Measurements from ENCODE around the gene PRKD1. TPM values are rescaled to one million over a fixed set of nuclear protein-coding genes. Genes with fewer than 3 reads are reported as not detected.

The PRKD1 gene
- total and polyA plus RNA-seq, 2 of the 13 experiments (the other 11 are each of a cell fraction or from before 2014, with no cell fraction given), result 0.22 to 1.3 TPM

DNA sequence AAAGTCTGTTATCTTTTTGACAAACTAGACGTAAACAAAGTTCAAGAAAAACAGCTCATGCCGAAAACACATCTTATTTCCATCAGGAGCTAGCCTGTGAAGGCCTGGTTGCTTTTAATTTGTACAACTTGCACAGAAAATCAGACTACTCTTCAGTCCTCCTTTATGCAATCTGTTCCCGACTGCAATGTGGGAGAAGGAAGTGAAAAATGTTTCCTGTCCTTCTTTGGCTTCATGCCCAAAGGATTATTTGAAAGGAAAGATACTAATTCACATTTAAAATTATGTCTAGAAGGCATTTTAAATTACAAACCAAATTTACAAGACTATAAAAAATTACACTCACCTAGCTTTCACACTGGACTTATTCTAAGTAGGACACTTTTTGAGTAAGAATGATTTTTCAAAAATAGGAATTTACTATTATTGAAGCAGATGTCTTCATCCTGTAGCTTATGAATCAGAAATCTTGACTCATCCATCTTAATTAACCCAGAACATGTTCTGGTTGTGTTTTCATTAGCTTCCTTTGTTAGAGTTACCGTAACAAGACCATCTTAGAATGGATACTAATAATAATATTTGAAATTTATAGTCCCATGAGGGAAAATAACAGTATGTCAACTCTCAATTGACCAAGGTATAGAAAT, 272.6 kb downstream of the PRKD1 start (continued):
- TF ChIP-seq, protein P1, sequence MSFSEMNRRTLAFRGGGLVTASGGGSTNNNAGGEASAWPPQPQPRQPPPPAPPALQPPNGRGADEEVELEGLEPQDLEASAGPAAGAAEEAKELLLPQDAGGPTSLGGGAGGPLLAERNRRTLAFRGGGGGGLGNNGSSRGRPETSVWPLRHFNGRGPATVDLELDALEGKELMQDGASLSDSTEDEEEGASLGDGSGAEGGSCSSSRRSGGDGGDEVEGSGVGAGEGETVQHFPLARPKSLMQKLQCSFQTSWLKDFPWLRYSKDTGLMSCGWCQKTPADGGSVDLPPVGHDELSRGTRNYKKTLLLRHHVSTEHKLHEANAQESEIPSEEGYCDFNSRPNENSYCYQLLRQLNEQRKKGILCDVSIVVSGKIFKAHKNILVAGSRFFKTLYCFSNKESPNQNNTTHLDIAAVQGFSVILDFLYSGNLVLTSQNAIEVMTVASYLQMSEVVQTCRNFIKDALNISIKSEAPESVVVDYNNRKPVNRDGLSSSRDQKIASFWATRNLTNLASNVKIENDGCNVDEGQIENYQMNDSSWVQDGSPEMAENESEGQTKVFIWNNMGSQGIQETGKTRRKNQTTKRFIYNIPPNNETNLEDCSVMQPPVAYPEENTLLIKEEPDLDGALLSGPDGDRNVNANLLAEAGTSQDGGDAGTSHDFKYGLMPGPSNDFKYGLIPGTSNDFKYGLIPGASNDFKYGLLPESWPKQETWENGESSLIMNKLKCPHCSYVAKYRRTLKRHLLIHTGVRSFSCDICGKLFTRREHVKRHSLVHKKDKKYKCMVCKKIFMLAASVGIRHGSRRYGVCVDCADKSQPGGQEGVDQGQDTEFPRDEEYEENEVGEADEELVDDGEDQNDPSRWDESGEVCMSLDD (CRISPR knock-in tag; IDR thresholded peaks at IDR 0.05; ENCODE audit: borderline replicate concordance), result no peak
- TF ChIP-seq NR3C1 (CRISPR knock-in tag; IDR thresholded peaks at IDR 0.05) (no peak), ZNF569 (CRISPR knock-in tag; IDR thresholded peaks at IDR 0.05; ENCODE audit: borderline replicate concordance) (no peak)

DNA sequence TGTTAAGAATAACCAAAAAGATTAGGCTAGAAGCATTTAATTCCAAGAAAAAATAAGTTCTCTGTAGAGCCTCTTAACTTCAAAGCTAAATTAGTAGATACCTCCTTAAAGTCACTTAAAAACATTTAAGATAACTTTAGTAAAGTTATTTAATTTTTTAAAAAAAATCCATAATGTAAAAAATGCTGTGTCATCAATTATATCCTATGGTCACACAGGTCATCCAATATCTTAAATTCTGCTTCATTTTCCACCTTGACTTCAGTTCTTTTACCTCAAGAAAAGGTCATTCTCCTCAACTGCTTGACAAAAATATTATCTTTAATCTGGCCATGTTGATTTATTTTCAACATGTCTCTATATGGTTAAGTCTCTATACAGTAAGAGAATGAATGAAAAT, 274.3 kb downstream of the PRKD1 start:
- TF ChIP-seq, protein P2, sequence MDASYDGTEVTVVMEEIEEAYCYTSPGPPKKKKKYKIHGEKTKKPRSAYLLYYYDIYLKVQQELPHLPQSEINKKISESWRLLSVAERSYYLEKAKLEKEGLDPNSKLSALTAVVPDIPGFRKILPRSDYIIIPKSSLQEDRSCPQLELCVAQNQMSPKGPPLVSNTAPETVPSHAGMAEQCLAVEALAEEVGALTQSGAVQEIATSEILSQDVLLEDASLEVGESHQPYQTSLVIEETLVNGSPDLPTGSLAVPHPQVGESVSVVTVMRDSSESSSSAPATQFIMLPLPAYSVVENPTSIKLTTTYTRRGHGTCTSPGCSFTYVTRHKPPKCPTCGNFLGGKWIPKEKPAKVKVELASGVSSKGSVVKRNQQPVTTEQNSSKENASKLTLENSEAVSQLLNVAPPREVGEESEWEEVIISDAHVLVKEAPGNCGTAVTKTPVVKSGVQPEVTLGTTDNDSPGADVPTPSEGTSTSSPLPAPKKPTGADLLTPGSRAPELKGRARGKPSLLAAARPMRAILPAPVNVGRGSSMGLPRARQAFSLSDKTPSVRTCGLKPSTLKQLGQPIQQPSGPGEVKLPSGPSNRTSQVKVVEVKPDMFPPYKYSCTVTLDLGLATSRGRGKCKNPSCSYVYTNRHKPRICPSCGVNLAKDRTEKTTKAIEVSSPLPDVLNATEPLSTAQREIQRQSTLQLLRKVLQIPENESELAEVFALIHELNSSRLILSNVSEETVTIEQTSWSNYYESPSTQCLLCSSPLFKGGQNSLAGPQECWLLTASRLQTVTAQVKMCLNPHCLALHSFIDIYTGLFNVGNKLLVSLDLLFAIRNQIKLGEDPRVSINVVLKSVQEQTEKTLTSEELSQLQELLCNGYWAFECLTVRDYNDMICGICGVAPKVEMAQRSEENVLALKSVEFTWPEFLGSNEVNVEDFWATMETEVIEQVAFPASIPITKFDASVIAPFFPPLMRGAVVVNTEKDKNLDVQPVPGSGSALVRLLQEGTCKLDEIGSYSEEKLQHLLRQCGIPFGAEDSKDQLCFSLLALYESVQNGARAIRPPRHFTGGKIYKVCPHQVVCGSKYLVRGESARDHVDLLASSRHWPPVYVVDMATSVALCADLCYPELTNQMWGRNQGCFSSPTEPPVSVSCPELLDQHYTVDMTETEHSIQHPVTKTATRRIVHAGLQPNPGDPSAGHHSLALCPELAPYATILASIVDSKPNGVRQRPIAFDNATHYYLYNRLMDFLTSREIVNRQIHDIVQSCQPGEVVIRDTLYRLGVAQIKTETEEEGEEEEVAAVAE (CRISPR knock-in tag; IDR thresholded peaks at IDR 0.05; ENCODE audit: borderline replicate concordance), result no peak
- TF ChIP-seq MAFK (conservative IDR thresholded peaks at IDR 0.05 in 1 of 2, IDR thresholded peaks at IDR 0.05 in 1 of 2; ENCODE audit: low read length in 2 of 2), result peak; percentile 99 to 100
- no peak for TF ChIP-seq RFXANK (CRISPR knock-in tag; IDR thresholded peaks at IDR 0.05)
- TF ChIP-seq ZNF484 (CRISPR knock-in tag; IDR thresholded peaks at IDR 0.05; ENCODE audit: borderline replicate concordance, low read depth), result no peak
- peak; percentile 47; the same call in 1 of the 2 replicates for TF ChIP-seq NFE2L2 (IDR thresholded peaks at IDR 0.05; ENCODE audit: low read length)
- TF ChIP-seq MAFF (IDR thresholded peaks at IDR 0.05; ENCODE audit: low read depth, low read length), result peak; percentile 100
- DNase-seq (ENCODE audit: low spot score) (no peak), FAIRE-seq (no peak), ATAC-seq (no peak)
- no peaks in the 10 kb centered on the region for H3K27me3 ChIP-seq (ENCODE audit: control insufficient read depth in 1 of 2, insufficient read depth in 2 of 2, low read length in 2 of 2)
- no peaks in the 10 kb centered on the region for H3K79me2 ChIP-seq (ENCODE audit: insufficient read depth, low read length)
- POLR2A ChIA-PET, result no interaction called here
- no peaks in the 10 kb centered on the region for H3K4me1 ChIP-seq (ENCODE audit: insufficient read depth, low read length)
- H3K4me3 ChIP-seq (replicated peaks in 1 of 3; ENCODE audit: insufficient read depth in 1 of 3, low read depth in 2 of 3, low read length in 3 of 3), result no peak overlapping the region
- H3K9me3 ChIP-seq (ENCODE audit: low read length), result peaks cover 93% of the 10 kb centered on the region
- no peaks in the 10 kb centered on the region for H4K20me1 ChIP-seq (ENCODE audit: insufficient read depth, low read length)
- no peak overlapping the region for H3K9ac ChIP-seq (ENCODE audit: insufficient read depth, low read depth, low read length)
- H3K4me2 ChIP-seq (ENCODE audit: low read depth, low read length), result no peak overlapping the region
- BruUV-seq (replicated peaks), result no TSS peak
- in situ Hi-C loops (cut with HindIII; ENCODE audit: extremely low pct_ligation_motif_present, low pct_unique_long_range_greater_than_20kb) (no loop called here), intact Hi-C loops (cut with micrococcal nuclease; ENCODE audit: unreplicated experiment) (no loop called here)
- no peaks in the 10 kb centered on the region for H3K36me3 ChIP-seq (replicated peaks in 1 of 2; ENCODE audit: control insufficient read depth in 1 of 2, insufficient read depth in 2 of 2, low read length in 2 of 2)
- CTCF ChIA-PET (ENCODE audit: low intra/inter-chr PET ratio, low total read pairs), result no interaction called here
- H3K27ac ChIP-seq (ENCODE audit: extremely low read length, insufficient read depth, low read length), result no peak overlapping the region
- H2AFZ ChIP-seq (ENCODE audit: low read length), result no peak overlapping the region

Measured in HepG2 (cell line).